Sigmoid colon (tissue), 4 donors: ENCODE results near the gene P2RX4.

Source experiments
- EP300 ChIP-seq, 4 donors: sonication (generic); formaldehyde crosslinking; IDR thresholded peaks; one replicate each; pipeline ENCODE4 v1.6.1; 2017; ENCODE audit warnings: antibody characterized with exemption in 4 of 4
- TF ChIP-seq, protein P1 (sequence below), 4 experiments: fragments of 450-650 bp in 3 of 4; fragments of 200-600 bp in 1 of 4; IDR thresholded peaks; one replicate each; pipeline ENCODE4 v1.5.1; 2016 to 2019; ENCODE audit warnings: antibody characterized with exemption in 4 of 4, mild to moderate bottlenecking in 3 of 4, moderate library complexity in 2 of 4

DNA sequence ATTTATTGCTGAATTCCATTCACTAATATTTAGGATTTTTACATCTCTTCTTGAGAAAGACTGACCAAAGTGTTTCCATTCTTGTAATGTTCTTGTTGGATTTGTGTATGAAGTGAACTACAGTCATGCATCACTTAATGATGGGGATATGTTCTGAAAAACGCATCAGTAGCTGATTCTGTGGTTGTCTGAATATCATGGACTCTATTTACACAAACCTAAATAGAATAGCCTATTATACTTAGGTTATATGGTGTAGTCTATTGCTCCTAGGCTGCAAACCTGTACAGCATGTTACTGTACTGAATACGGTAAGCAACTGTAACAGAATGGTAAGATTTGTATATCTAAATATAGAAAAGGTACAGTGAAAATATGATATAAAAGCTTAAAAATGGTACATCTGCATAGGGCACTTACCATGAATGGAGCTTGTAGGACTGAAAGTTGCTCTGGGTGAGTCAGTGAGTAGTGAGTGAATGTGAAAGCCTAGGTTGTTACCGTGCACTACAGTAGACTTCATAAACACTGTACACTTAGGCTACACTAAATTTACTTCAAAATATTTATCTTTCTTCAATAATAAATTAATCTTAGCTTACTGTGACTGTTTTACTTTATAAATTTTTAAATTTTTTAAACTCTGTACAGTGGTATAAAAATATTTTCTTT, 27.6 kb upstream of the P2RX4 start:
- TF ChIP-seq EP300 (IDR thresholded peaks at IDR 0.05): no peak
- TF ChIP-seq, protein P1, sequence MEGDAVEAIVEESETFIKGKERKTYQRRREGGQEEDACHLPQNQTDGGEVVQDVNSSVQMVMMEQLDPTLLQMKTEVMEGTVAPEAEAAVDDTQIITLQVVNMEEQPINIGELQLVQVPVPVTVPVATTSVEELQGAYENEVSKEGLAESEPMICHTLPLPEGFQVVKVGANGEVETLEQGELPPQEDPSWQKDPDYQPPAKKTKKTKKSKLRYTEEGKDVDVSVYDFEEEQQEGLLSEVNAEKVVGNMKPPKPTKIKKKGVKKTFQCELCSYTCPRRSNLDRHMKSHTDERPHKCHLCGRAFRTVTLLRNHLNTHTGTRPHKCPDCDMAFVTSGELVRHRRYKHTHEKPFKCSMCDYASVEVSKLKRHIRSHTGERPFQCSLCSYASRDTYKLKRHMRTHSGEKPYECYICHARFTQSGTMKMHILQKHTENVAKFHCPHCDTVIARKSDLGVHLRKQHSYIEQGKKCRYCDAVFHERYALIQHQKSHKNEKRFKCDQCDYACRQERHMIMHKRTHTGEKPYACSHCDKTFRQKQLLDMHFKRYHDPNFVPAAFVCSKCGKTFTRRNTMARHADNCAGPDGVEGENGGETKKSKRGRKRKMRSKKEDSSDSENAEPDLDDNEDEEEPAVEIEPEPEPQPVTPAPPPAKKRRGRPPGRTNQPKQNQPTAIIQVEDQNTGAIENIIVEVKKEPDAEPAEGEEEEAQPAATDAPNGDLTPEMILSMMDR (IDR thresholded peaks at IDR 0.05): no peak
